ENCODE results near the gene A1BG.
A peak's percentile ranks its signal among the peaks of the same experiment; 100 is the strongest.

The A1BG gene

DNA sequence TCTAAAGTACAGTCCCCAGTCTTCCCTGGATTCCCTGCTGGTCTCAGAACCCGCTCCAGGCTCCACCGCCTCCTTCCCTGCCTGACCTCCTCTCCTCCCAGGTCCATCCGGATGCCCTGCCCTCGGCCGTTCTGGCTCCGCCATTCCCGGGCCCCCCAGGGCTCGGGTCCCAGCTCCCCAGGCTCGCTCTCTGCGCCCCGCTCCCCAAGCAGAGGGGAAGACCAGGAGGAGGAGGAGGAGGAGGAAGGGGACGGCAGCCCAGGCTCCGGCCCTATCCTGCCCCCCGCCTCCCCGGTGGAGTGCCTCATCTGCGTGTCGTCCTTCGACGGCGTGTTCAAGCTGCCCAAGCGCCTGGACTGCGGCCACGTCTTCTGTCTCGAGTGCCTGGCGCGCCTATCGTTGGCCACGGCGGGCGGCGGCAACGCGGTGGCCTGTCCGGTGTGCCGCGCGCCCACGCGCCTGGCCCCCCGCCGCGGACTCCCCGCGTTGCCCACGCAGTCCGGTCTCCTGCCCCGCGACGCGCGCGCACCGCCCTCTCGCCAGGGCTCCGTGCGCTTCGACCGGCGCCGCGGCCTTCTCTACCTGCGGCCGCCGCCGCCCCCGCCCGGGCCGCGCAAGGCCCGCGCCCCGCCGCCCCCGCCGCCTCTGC is 42.8 kb upstream of the A1BG start:
- Histone ChIP-seq H3K9ac (ENCODE audit: low read length) (peak overlapping the region; percentile 29), H3K4me1 (ENCODE audit: control insufficient read depth, insufficient read depth, low read length) (peaks cover 7% of the 10 kb centered on the region), H3K4me3 (ENCODE audit: low read length) (no peak overlapping the region), H3K27me3 (replicated peaks; ENCODE audit: control insufficient read depth, insufficient read depth, low read length) (no peaks in the 10 kb centered on the region), H3K36me3 (ENCODE audit: control insufficient read depth, insufficient read depth, low read length, severe bottlenecking) (peaks cover 40% of the 10 kb centered on the region), H3K9me3 (ENCODE audit: control insufficient read depth, low read length) (no peaks in the 10 kb centered on the region)
- DNase-seq (ENCODE audit: low read depth): no peak

DNA sequence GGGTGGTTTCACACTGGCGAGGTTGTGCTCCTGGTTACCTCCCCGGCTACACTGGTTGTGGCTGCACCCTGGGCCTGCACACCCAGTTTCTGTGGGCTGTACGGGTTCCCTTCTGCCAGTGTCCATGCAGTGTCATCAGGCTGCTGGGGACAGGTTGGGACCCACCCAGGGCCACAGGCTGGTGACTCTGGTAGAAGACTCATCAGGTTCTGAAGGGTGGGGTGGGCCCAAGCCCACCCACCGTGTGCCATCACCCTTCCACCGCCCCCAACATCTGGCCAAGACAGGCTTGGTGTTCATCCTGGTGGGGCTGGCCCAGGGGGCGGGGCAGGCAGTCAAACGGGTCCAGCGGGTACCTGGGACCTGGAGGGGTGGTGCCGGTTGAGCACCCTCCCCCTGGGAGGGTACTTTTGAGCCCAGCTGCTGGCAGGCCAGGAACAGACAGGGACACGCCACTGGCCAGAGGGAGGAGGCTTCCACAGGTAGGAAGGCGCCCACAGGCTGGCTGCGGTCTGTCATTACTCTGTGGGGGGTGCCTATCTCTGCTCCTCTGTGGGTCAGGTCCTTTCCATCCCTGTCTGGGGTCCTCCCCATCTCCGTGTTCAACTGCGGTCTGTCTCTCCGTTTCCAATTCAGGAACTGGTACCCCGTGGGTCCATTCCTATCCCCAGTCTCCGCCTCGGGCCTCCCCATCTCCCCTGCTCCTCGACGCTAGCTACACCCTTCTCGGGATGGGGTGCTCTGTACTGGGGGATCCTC is 42.1 kb upstream of the A1BG start, which contains the start of gene RNF225:
Gene RNF225 (plus strand): TSS at position 437 of the 759 bp plus-strand sequence. CDS start 434 bp downstream, outside the sequence.
- peaks cover 6% of the 10 kb centered on the region for H3K4me1 ChIP-seq (ENCODE audit: control insufficient read depth, insufficient read depth, low read length)
- no peaks in the 10 kb centered on the region for H3K27me3 ChIP-seq (replicated peaks; ENCODE audit: control insufficient read depth, insufficient read depth, low read length)
- no peaks in the 10 kb centered on the region for H3K9me3 ChIP-seq (ENCODE audit: control insufficient read depth, low read length)
- no peak for DNase-seq (ENCODE audit: low read depth)
- H3K4me3 ChIP-seq (ENCODE audit: low read length): no peak within 1 kb of the TSS
- peaks cover 47% of the 10 kb centered on the region for H3K36me3 ChIP-seq (ENCODE audit: control insufficient read depth, insufficient read depth, low read length, severe bottlenecking)
- peak within 1 kb of the TSS; percentile 29 for H3K9ac ChIP-seq (ENCODE audit: low read length)

DNA sequence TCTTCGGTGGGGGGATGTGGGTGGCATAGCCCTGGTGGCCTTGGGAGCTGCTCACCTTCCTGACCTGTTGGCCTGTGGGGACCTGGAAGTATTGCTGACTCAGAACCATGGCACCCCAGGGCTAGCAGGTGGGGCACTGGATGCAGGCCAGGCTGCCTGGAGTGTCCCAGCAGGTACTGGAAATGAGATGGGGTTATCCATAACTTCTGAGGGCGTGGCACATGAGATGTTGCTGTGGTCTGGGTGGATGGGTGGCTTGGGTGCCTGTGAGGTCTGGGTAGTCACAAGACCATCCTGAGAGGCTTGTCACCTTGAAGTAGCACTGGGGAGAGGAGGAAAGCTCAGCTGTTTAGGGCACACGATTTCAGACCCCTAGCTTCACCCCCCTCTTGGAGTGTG is 41.5 kb upstream of the A1BG start:
- no peaks in the 10 kb centered on the region for H3K9me3 ChIP-seq (ENCODE audit: control insufficient read depth, low read length)
- peaks cover 5% of the 10 kb centered on the region for H3K4me1 ChIP-seq (ENCODE audit: control insufficient read depth, insufficient read depth, low read length)
- peaks cover 50% of the 10 kb centered on the region for H3K36me3 ChIP-seq (ENCODE audit: control insufficient read depth, insufficient read depth, low read length, severe bottlenecking)
- no peaks in the 10 kb centered on the region for H3K27me3 ChIP-seq (replicated peaks; ENCODE audit: control insufficient read depth, insufficient read depth, low read length)
- no peak overlapping the region for H3K9ac ChIP-seq (ENCODE audit: low read length)
- DNase-seq (ENCODE audit: low read depth): no peak
- no peak overlapping the region for H3K4me3 ChIP-seq (ENCODE audit: low read length)

DNA sequence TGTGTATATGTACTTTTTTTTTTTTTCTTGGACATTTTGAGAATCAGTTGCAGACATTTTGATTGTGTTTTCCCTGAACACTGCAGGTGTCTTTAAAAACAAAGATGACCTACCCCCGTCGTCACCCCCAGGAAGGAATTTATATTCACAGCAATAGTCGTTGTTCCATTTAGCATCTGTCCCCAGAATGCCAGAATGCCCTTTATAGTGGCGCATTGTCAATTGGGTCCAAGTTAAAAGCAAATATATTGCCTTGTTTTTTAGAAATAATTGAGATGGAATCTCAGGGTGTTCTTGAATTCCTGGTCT is 40.4 kb upstream of the A1BG start:
- no peaks in the 10 kb centered on the region for H3K9me3 ChIP-seq (ENCODE audit: control insufficient read depth, low read length)
- H3K4me1 ChIP-seq (ENCODE audit: control insufficient read depth, insufficient read depth, low read length): peaks cover 10% of the 10 kb centered on the region
- peaks cover 58% of the 10 kb centered on the region for H3K36me3 ChIP-seq (ENCODE audit: control insufficient read depth, insufficient read depth, low read length, severe bottlenecking)
- no peaks in the 10 kb centered on the region for H3K27me3 ChIP-seq (replicated peaks; ENCODE audit: control insufficient read depth, insufficient read depth, low read length)
- H3K9ac ChIP-seq (ENCODE audit: low read length): no peak overlapping the region
- no peak for DNase-seq (ENCODE audit: low read depth)
- H3K4me3 ChIP-seq (ENCODE audit: low read length): no peak overlapping the region

DNA sequence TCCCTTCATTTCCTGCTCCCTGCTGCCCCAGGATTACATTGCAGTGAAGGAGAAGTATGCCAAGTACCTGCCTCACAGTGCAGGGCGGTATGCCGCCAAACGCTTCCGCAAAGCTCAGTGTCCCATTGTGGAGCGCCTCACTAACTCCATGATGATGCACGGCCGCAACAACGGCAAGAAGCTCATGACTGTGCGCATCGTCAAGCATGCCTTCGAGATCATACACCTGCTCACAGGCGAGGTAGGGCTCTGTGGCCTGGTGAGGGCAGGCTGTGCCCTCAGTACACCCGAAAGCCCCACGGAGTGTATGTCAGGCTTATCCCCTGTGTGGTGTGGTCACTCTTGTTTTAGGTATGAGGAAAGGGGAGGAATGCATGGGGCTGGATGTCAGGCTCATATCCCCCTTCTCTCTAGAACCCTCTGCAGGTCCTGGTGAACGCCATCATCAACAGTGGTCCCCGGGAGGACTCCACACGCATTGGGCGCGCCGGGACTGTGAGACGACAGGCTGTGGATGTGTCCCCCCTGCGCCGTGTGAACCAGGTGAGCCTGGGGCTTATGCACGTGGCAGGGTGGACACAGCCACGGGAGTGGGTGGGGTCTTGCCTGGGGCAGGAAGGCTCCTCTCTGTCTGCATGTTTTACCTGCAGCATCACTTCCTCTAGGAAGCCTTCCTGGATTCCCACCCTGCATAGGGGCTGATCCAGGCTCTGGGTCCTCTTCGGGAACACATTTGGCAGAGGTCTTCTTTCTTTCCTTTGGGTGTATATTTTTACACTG is 39.8 kb upstream of the A1BG start:
- no peak for DNase-seq (ENCODE audit: low read depth)
- Histone ChIP-seq H3K4me3 (ENCODE audit: low read length) (no peak overlapping the region), H3K9ac (ENCODE audit: low read length) (no peak overlapping the region), H3K4me1 (ENCODE audit: control insufficient read depth, insufficient read depth, low read length) (peaks cover 15% of the 10 kb centered on the region), H3K36me3 (ENCODE audit: control insufficient read depth, insufficient read depth, low read length, severe bottlenecking) (peaks cover 63% of the 10 kb centered on the region), H3K9me3 (ENCODE audit: control insufficient read depth, low read length) (no peaks in the 10 kb centered on the region), H3K27me3 (replicated peaks; ENCODE audit: control insufficient read depth, insufficient read depth, low read length) (no peaks in the 10 kb centered on the region)

DNA sequence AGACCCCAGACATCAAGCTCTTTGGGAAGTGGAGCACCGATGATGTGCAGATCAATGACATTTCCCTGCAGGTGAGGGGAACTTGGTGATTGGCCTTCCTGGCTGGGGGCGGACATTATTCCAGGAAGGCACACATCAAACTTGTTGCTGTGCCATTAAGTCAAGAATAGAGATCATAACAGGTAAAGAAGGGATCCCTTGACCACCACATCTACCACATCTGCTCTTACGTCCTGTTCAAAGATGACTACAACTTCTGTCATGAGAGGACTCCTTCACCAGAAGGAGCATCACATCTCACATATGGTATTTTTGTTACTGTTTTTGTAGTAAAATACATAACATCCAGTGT is 34.9 kb upstream of the A1BG start:
- Histone ChIP-seq H3K36me3 (ENCODE audit: control insufficient read depth, insufficient read depth, low read length, severe bottlenecking) (peaks cover 42% of the 10 kb centered on the region), H3K27me3 (replicated peaks; ENCODE audit: control insufficient read depth, insufficient read depth, low read length) (no peaks in the 10 kb centered on the region), H3K9me3 (ENCODE audit: control insufficient read depth, low read length) (no peaks in the 10 kb centered on the region), H3K4me1 (ENCODE audit: control insufficient read depth, insufficient read depth, low read length) (peaks cover 34% of the 10 kb centered on the region), H3K4me3 (ENCODE audit: low read length) (peak overlapping the region; percentile 94), H3K9ac (ENCODE audit: low read length) (peak overlapping the region; percentile 100)
- no peak for DNase-seq (ENCODE audit: low read depth)

DNA sequence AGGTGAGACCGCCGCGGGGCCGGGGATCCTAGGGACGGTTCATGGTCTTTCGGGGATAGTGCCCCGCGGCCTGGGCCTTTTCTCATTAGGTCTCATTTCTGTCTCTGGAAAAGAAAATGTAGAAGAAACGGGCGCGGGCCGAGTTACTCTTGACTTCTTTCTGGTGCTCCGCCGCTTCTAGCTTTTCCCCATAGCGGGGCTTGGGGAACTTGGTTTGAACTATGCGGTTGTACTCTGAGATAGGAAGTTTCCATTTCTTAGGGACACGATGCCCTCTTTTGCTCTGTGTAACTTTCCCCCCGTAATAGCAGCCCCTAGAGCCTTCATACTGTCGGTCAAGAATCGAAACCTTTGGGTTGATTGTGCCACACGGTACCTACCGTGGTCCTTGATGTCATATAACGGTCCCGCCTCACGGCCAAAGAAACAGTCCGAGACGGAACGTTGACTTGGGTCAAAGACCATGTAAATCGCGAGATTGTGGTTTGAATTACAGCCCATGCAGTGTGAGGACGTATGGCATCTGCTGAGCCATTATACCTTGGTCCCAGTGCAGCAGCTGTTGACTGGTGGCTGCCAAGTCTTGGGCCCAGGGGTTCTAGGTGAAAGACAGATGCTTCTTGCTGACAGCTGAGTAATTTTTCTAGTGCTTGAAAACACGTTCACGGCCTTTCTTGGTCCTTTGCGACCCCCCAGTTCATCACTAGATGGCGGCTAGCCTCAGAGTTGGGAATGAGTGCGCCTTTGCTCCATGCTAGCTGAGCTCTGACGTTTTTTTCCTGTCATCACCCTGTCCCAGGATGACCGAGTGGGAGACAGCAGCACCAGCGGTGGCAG is 34.3 kb upstream of the A1BG start:
- Histone ChIP-seq H3K9ac (ENCODE audit: low read length) (peak overlapping the region; percentile 100), H3K4me1 (ENCODE audit: control insufficient read depth, insufficient read depth, low read length) (peaks cover 34% of the 10 kb centered on the region), H3K27me3 (replicated peaks; ENCODE audit: control insufficient read depth, insufficient read depth, low read length) (no peaks in the 10 kb centered on the region), H3K36me3 (ENCODE audit: control insufficient read depth, insufficient read depth, low read length, severe bottlenecking) (peaks cover 36% of the 10 kb centered on the region), H3K9me3 (ENCODE audit: control insufficient read depth, low read length) (no peaks in the 10 kb centered on the region), H3K4me3 (ENCODE audit: low read length) (peak overlapping the region; percentile 94)
- DNase-seq (ENCODE audit: low read depth): peak; percentile 40

DNA sequence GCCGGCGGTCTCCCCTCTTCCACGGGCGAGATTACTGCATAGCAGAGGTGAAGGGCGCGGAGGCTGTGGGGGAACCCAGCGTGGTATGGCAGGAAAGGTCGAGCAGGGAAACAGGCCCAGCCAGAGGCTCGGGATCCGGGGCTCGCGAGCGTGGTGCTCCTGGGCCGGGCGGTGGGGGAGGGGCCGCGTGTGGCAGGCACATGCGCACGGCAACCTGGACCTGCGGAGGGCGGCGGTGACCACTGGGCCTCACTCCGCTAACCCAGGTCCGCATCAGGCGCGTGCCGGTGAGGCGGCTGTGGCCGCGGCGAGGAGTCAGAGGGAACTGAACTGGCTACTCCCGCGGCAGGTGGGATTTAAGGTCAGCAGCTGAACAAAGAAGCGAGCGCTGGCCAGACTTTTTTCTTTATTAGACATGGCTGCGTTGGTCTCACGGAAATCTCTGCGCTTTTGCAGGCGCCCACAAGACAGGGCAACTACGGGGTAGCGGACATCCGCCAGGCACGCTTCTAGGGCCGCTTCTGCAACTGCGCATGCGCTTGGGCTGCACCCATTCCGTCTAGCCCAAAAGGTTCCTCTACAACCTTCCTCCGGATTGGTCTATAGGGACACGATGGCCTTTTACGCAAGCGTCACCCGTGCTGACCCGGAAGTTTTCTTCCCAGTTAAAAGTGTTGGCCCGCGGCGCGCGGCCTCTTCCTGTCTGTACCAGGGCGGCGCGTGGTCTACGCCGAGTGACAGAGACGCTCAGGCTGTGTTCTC is 33.5 kb upstream of the A1BG start, which contains the start of gene RPS5:
Gene RPS5 (plus strand): TSS at position 694 of the 762 bp plus-strand sequence. CDS start 869 bp downstream, outside the sequence.
- H3K4me3 ChIP-seq (ENCODE audit: low read length): peak within 1 kb of the TSS; percentile 94
- H3K27me3 ChIP-seq (replicated peaks; ENCODE audit: control insufficient read depth, insufficient read depth, low read length): no peaks in the 10 kb centered on the region

DNA sequence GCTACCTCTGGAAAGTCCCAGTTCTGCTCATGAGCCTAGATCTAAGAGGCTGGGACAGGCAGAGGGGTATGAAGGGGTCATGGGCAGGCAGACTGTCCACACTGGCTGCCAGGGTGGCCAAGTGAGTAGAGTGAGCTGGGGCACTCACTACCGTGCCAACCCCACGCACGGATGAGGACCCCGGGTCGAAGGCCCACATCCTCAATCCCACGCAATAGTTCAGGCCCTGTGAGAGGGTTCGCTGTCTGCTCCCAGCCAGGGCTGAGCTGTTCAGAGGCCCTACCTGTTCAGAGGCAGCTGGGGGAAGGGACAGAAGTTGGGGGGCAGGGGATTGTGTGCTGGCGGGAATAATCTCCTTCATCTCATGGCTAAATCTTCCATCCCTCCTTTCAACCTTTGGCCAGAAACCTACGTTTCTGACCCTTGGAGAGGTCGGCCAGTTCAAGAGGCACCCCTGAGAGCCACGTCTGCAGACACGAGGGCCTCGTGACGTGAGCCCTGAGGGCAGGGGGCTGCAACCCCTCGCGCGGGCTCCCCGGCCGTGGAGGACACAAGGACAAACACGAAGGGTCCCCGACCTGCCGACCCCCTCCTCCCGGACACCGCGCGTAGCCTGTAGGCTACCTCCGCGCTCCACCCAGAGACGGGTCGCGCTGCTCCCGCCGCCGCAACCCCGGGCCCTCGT is 32.7 kb upstream of the A1BG start:
- no peaks in the 10 kb centered on the region for H3K9me3 ChIP-seq (ENCODE audit: control insufficient read depth, low read length)
- H3K4me3 ChIP-seq (ENCODE audit: low read length): peak overlapping the region; percentile 94
- peaks cover 40% of the 10 kb centered on the region for H3K4me1 ChIP-seq (ENCODE audit: control insufficient read depth, insufficient read depth, low read length)
- H3K36me3 ChIP-seq (ENCODE audit: control insufficient read depth, insufficient read depth, low read length, severe bottlenecking): peaks cover 23% of the 10 kb centered on the region
- no peak for DNase-seq (ENCODE audit: low read depth)
- peak overlapping the region; percentile 100 for H3K9ac ChIP-seq (ENCODE audit: low read length)
- no peaks in the 10 kb centered on the region for H3K27me3 ChIP-seq (replicated peaks; ENCODE audit: control insufficient read depth, insufficient read depth, low read length)

More for the DNA sequence above, 33.5 kb upstream of the A1BG start, which contains the start of gene RPS5:
- Histone ChIP-seq H3K4me1 (ENCODE audit: control insufficient read depth, insufficient read depth, low read length) (peaks cover 39% of the 10 kb centered on the region), H3K36me3 (ENCODE audit: control insufficient read depth, insufficient read depth, low read length, severe bottlenecking) (peaks cover 29% of the 10 kb centered on the region), H3K9me3 (ENCODE audit: control insufficient read depth, low read length) (no peaks in the 10 kb centered on the region), H3K9ac (ENCODE audit: low read length) (peak within 1 kb of the TSS; percentile 100)
- peak; percentile 99 for DNase-seq (ENCODE audit: low read depth)

Measured in adipocyte (in vitro differentiated cells).